NT2/D1 (cell line): ENCODE measurements around the gene SMPD4.
"Not testable (repeated sequence)": the region's sequence is repeated elsewhere in the genome, so short reads cannot be mapped to it uniquely, and the experiment has no call there.

Source experiments
- SUZ12 ChIP-seq: IDR thresholded peaks from 2 replicates; pipeline ENCODE4 v1.6.1; 2011; ENCODE audit not compliant: insufficient read length, insufficient read depth; ENCODE audit errors: extremely low read depth
- YY1 ChIP-seq: IDR thresholded peaks from 2 replicates; pipeline ENCODE4 v1.6.1; 2011; ENCODE audit not compliant: insufficient read length, insufficient read depth
- ZNF274 ChIP-seq: IDR thresholded peaks from 2 replicates; pipeline ENCODE4 v1.6.1; 2011; ENCODE audit warnings: mild to moderate bottlenecking, low read depth, low read length

DNA sequence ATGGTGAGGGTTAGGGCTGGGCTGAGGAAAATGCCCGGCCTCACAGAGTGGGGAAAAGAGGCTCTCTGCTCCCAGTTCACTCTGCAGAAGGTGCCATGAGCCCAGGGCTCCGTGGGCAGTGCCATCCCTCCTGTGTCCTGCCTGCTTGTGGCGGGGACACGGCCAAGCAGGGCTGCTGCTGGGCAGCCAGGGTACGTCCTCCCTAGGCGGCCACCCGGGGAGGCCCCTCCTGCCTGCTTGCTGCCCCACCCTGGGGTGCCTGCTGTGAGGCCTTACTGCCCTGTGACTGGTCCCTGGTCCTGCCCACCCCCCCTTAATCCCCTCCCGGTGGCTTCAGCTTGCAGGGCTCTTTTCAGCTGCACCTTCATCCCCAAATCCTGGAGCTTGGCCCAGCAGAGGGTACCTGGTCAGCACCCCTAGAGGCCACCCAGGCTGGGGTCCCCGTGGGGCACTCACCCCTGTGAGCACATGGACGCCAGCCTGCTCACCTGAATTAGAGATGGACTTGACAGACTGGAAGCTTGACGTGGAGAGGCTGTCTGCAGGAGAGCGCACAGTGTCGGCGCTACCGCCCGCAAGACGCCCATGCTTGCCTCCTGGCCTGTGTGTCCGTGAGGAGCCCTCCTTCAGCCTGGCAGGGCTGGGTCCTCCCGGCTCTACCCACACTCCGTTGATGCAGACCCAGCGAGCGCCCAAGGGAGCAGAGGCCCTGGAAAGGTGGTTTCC, 39.6 kb downstream of the SMPD4 start:
- TF ChIP-seq SUZ12, ZNF274, YY1: not testable (repeated sequence)
